Measurements from ENCODE around the gene DHH.

The DHH gene

DNA sequence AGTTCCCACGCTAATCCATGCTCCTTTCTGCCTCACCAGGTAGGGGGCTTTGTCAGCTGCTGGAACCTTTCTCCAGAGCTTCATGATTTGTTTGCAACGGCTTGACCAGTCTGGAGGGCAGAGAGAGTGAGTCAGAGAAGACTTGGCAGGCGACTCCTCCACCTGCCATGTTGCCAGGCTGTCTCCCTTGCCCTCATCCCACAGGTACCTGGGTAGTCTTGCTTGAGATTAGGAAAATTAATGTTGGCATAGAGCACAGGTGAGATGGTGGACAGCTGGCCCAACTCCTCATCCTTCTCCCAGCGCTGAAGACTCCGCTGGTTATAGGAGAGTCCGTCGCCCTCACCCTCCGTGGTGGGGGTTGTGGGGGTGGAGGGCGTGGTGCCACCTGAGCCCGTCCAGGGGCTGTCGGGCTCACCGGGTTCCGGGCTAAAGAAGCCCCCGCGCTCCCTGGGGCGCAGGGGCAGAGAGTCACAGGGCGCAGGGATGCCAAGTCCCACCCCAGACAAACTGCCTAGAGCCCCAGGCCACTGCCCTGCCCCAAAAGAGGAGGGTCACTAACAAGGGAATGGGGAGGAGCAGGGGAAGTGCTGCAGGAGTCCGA lies 52.6 kb downstream of the DHH start:
- no peaks in the 10 kb centered on the region for H3K27me3 ChIP-seq (ENCODE audit: insufficient read depth, low read length, poor library complexity)
- WGBS (ENCODE audit: extremely low coverage, insufficient coverage, low lambda C conversion rate): no CpG with 5 or more reads among the region's 18 CpGs
- H3K79me2 ChIP-seq (ENCODE audit: control insufficient read depth, insufficient read depth, low read length): no peaks in the 10 kb centered on the region
- H2BK5ac ChIP-seq (ENCODE audit: low read length): no peak overlapping the region
- H3K56ac ChIP-seq (ENCODE audit: low read length): no peak overlapping the region
- no peak overlapping the region for H2BK15ac ChIP-seq (replicated peaks; ENCODE audit: low read depth)
- DNase-seq: no peak
- no peak overlapping the region for H3K4me2 ChIP-seq (ENCODE audit: low read length)
- no peak overlapping the region for H3K4ac ChIP-seq (ENCODE audit: low read depth, low read length)
- H3K9ac ChIP-seq (ENCODE audit: low read length): no peak overlapping the region
- H4K8ac ChIP-seq (ENCODE audit: low read depth, low read length): no peak overlapping the region
- H4K5ac ChIP-seq (ENCODE audit: low read length): no peak overlapping the region
- H3K18ac ChIP-seq (ENCODE audit: low read length): no peak overlapping the region
- H3K23ac ChIP-seq (ENCODE audit: low read length): no peak overlapping the region
- no peak overlapping the region for H2AK5ac ChIP-seq (ENCODE audit: low read length)
- no peak overlapping the region for H3K27ac ChIP-seq (ENCODE audit: low read depth, low read length)
- no peaks in the 10 kb centered on the region for H3K4me1 ChIP-seq (ENCODE audit: control insufficient read depth, low read depth, low read length)
- no peak overlapping the region for H3K4me3 ChIP-seq (ENCODE audit: low read length)
- H2BK120ac ChIP-seq (ENCODE audit: low read depth, low read length): no peak overlapping the region
- peaks cover 3% of the 10 kb centered on the region for H3K79me1 ChIP-seq (ENCODE audit: low read length)
- peaks cover 58% of the 10 kb centered on the region for H3K36me3 ChIP-seq (ENCODE audit: control insufficient read depth, insufficient read depth, low read length)

DNA sequence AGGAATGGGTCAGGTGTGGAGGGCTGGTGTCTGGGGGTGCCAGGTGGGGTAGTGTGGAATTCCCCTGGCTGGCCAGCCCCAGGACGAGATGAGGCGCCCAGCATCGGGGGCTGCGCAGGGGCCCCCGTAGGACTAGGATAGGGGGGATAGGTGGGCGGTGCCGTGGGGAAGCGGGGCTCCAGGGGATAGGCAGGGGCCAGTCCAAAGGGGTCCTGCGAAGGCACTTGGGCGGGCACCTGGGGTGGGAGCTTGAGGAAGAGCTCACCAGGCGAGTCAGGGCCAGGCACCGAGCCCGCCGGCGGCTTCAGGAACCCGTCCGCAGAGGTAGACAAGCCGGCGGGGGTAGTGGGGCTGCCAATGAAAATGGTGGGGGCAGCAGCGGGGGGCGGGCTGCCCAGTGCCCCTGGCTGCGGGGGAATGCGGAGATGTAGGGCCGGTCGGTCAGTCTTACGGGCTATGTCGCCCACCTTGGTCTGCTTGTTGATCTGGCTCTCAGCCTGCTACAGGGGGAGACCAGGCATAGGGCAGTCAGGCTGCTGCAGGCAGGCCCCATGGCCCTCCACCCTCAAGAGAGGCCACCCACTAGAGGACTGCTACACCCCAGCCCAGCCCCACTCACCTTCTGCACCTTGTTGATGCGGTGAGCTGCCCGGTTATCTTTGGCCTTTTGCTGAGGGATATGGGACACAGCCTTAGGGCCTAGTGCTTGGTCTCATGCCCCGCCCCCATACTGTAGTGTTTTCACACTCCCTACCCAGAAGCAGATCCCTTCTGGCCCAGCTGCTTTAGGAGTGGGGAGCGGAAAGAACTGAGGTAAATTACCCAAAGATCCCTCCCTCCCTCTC lies 53.3 kb downstream of the DHH start:
- Histone ChIP-seq H4K8ac (ENCODE audit: low read depth, low read length) (no peak overlapping the region), H3K4me2 (ENCODE audit: low read length) (no peak overlapping the region), H3K9ac (ENCODE audit: low read length) (no peak overlapping the region), H2AK5ac (ENCODE audit: low read length) (no peak overlapping the region), H2BK120ac (ENCODE audit: low read depth, low read length) (no peak overlapping the region), H3K36me3 (ENCODE audit: control insufficient read depth, insufficient read depth, low read length) (peaks cover 55% of the 10 kb centered on the region), H3K27ac (ENCODE audit: low read depth, low read length) (no peak overlapping the region), H3K18ac (ENCODE audit: low read length) (no peak overlapping the region), H3K79me1 (ENCODE audit: low read length) (peaks cover 3% of the 10 kb centered on the region), H3K4me3 (ENCODE audit: low read length) (no peak overlapping the region), H3K4ac (ENCODE audit: low read depth, low read length) (no peak overlapping the region), H2BK15ac (replicated peaks; ENCODE audit: low read depth) (no peak overlapping the region), H3K4me1 (ENCODE audit: control insufficient read depth, low read depth, low read length) (no peaks in the 10 kb centered on the region), H3K79me2 (ENCODE audit: control insufficient read depth, insufficient read depth, low read length) (no peaks in the 10 kb centered on the region), H3K27me3 (ENCODE audit: insufficient read depth, low read length, poor library complexity) (no peaks in the 10 kb centered on the region), H2BK5ac (ENCODE audit: low read length) (no peak overlapping the region), H3K56ac (ENCODE audit: low read length) (no peak overlapping the region), H3K23ac (ENCODE audit: low read length) (no peak overlapping the region), H4K5ac (ENCODE audit: low read length) (no peak overlapping the region)
- DNase-seq: no peak
- no CpG with 5 or more reads among the region's 31 CpGs for WGBS (ENCODE audit: extremely low coverage, insufficient coverage, low lambda C conversion rate)

DNA sequence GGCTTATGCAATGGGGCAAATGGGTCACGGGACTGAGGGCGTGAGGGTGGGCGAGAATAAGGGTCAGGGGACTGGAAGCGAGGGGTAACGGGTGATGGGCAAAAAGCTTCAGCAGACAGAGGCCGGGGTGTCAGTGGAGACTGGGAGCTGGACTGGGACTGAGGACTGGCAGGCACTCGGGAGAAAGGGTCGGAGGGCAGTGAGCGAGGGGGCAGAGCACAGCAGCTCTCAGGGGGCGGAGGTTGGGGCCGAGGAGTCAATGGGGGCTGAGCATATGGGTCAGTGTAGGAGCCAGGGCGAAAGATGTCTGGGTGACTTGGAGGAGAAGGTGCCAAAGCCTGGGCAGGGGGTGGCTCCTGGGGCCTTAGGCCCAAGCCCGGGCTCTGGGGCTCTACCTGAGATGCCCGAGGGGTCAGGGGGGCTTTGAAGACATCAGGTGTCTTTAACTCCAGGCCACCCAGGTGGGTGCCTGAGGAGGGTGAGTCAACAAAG lies 54.2 kb downstream of the DHH start:
- Histone ChIP-seq H3K4me1 (ENCODE audit: control insufficient read depth, low read depth, low read length) (no peaks in the 10 kb centered on the region), H3K79me1 (ENCODE audit: low read length) (peaks cover 3% of the 10 kb centered on the region), H3K4me2 (ENCODE audit: low read length) (no peak overlapping the region), H3K27me3 (ENCODE audit: insufficient read depth, low read length, poor library complexity) (no peaks in the 10 kb centered on the region), H4K5ac (ENCODE audit: low read length) (no peak overlapping the region), H2BK15ac (replicated peaks; ENCODE audit: low read depth) (no peak overlapping the region), H4K8ac (ENCODE audit: low read depth, low read length) (no peak overlapping the region), H3K79me2 (ENCODE audit: control insufficient read depth, insufficient read depth, low read length) (no peaks in the 10 kb centered on the region), H3K4ac (ENCODE audit: low read depth, low read length) (no peak overlapping the region), H3K9ac (ENCODE audit: low read length) (no peak overlapping the region), H2BK5ac (ENCODE audit: low read length) (no peak overlapping the region), H3K36me3 (ENCODE audit: control insufficient read depth, insufficient read depth, low read length) (peaks cover 51% of the 10 kb centered on the region), H3K4me3 (ENCODE audit: low read length) (no peak overlapping the region), H3K23ac (ENCODE audit: low read length) (no peak overlapping the region), H3K18ac (ENCODE audit: low read length) (no peak overlapping the region), H2BK120ac (ENCODE audit: low read depth, low read length) (no peak overlapping the region), H3K27ac (ENCODE audit: low read depth, low read length) (no peak overlapping the region), H2AK5ac (ENCODE audit: low read length) (no peak overlapping the region), H3K56ac (ENCODE audit: low read length) (no peak overlapping the region)
- no peak for DNase-seq
- no CpG with 5 or more reads among the region's 14 CpGs for WGBS (ENCODE audit: extremely low coverage, insufficient coverage, low lambda C conversion rate)

DNA sequence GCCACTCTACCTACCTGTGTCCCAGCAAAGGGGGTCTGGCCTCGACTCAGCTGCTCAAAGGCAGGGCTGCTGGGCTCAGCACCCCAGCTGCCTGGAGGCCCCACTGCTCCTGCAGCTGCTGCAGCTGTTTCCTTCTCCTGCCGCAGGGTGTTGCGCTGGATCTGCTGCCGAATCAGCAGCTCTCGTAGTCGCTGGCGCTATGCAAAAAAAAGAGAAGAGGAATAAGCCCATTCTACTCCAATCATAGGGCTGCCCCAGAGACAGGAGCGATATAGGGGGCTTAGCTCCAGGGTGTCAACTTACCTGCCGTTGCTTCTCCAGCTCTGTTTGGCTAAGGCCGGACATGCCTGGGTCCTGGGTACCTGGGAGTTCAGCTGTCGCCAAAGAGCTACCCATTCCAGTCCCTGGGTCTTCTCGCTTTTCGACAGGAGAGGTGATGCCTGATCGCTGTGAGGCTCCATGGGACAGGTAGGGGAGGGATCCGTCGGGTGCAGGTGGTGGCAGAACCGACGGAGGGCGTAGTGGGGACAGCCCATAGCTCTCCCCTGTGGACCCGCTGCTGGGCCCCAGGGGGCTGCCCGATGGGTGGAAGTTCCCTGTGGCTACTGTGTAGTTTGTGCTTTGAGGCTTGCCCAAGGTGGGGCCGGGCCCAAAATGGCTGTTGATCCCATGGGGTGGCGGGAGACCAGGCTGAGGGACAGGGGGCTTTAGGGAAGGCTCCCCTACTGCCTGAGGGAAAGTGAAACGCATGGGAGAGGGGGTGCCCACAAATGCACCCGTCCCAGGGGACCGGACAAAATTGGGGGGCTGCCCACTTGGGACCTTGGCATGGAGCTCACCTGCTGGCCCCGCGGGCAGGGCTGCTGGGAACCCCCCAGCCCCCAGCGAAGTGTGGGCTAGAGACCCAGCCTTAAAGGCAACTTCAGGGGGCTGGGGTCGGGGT lies 54.9 kb downstream of the DHH start:
- no peak overlapping the region for H2BK120ac ChIP-seq (ENCODE audit: low read depth, low read length)
- H3K4ac ChIP-seq (ENCODE audit: low read depth, low read length): no peak overlapping the region
- H3K79me2 ChIP-seq (ENCODE audit: control insufficient read depth, insufficient read depth, low read length): no peaks in the 10 kb centered on the region
- H3K4me3 ChIP-seq (ENCODE audit: low read length): no peak overlapping the region
- H3K4me2 ChIP-seq (ENCODE audit: low read length): no peak overlapping the region
- no peak overlapping the region for H2BK5ac ChIP-seq (ENCODE audit: low read length)
- H3K18ac ChIP-seq (ENCODE audit: low read length): no peak overlapping the region
- no CpG with 5 or more reads among the region's 30 CpGs for WGBS (ENCODE audit: extremely low coverage, insufficient coverage, low lambda C conversion rate)
- no peak overlapping the region for H3K27ac ChIP-seq (ENCODE audit: low read depth, low read length)
- H3K9ac ChIP-seq (ENCODE audit: low read length): no peak overlapping the region
- H2AK5ac ChIP-seq (ENCODE audit: low read length): no peak overlapping the region
- peaks cover 3% of the 10 kb centered on the region for H3K79me1 ChIP-seq (ENCODE audit: low read length)
- no peak overlapping the region for H3K23ac ChIP-seq (ENCODE audit: low read length)
- no peaks in the 10 kb centered on the region for H3K4me1 ChIP-seq (ENCODE audit: control insufficient read depth, low read depth, low read length)
- DNase-seq: no peak
- no peak overlapping the region for H4K8ac ChIP-seq (ENCODE audit: low read depth, low read length)
- H3K27me3 ChIP-seq (ENCODE audit: insufficient read depth, low read length, poor library complexity): no peaks in the 10 kb centered on the region
- no peak overlapping the region for H3K56ac ChIP-seq (ENCODE audit: low read length)
- no peak overlapping the region for H2BK15ac ChIP-seq (replicated peaks; ENCODE audit: low read depth)
- H3K36me3 ChIP-seq (ENCODE audit: control insufficient read depth, insufficient read depth, low read length): peaks cover 47% of the 10 kb centered on the region
- no peak overlapping the region for H4K5ac ChIP-seq (ENCODE audit: low read length)

DNA sequence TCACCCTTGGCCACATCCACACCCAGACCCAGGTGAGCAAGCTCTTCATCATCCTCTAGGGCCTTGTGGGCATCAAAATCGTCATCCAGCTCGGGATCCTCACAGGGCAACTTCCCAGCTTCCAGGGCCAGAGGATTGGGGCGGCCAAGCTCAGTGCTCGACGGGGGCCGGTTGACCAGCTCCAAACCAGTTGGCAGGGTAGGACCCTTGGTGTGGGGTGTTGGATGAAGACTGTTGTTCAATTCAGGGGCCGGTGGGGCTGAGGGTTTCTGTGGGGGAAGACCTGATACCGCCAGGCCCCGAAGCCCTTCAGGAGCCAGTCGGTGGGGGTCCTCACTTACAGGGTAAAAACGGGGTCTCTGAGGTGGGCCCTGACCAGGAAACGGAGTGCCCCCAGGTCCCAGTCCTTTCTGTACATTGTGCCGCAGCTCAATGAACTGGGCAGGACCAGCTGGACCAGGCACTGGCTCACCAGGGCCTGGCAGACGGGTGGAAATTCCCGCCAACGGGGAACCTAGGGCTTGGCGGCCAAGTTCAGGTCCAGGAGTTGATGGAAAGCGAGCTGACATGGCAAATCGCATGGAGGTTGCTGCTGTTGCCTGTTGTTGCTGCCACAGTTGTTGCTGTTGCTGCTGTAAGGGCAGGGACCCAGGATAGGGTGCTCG lies 56.2 kb downstream of the DHH start:
- Histone ChIP-seq H3K9ac (ENCODE audit: low read length) (no peak overlapping the region), H4K8ac (ENCODE audit: low read depth, low read length) (no peak overlapping the region), H3K79me2 (ENCODE audit: control insufficient read depth, insufficient read depth, low read length) (no peaks in the 10 kb centered on the region), H2AK5ac (ENCODE audit: low read length) (no peak overlapping the region), H3K79me1 (ENCODE audit: low read length) (peaks cover 3% of the 10 kb centered on the region), H2BK5ac (ENCODE audit: low read length) (no peak overlapping the region), H2BK15ac (replicated peaks; ENCODE audit: low read depth) (no peak overlapping the region), H3K27ac (ENCODE audit: low read depth, low read length) (no peak overlapping the region), H4K5ac (ENCODE audit: low read length) (no peak overlapping the region), H3K36me3 (ENCODE audit: control insufficient read depth, insufficient read depth, low read length) (peaks cover 48% of the 10 kb centered on the region), H3K18ac (ENCODE audit: low read length) (no peak overlapping the region), H3K27me3 (ENCODE audit: insufficient read depth, low read length, poor library complexity) (no peaks in the 10 kb centered on the region), H3K56ac (ENCODE audit: low read length) (no peak overlapping the region), H3K4ac (ENCODE audit: low read depth, low read length) (no peak overlapping the region), H3K23ac (ENCODE audit: low read length) (no peak overlapping the region), H3K4me2 (ENCODE audit: low read length) (no peak overlapping the region), H2BK120ac (ENCODE audit: low read depth, low read length) (no peak overlapping the region), H3K4me1 (ENCODE audit: control insufficient read depth, low read depth, low read length) (no peaks in the 10 kb centered on the region), H3K4me3 (ENCODE audit: low read length) (no peak overlapping the region)
- no CpG with 5 or more reads among the region's 20 CpGs for WGBS (ENCODE audit: extremely low coverage, insufficient coverage, low lambda C conversion rate)
- no peak for DNase-seq
